H9 (cell line): ENCODE measurements around the gene KLK15. TPM values are rescaled to one million over a fixed set of nuclear protein-coding genes. Genes with fewer than 3 reads are reported as not detected.
A peak's percentile ranks its signal among the peaks of the same experiment; 100 is the strongest.

ENCODE experiments used
- DNase-seq: peaks from one replicate; pipeline ENCODE4 v3.0.0-alpha.2; 2017
- H2AFZ ChIP-seq: one replicate; pipeline ENCODE4 v1.6.1; 2013; ENCODE audit warnings: mild to moderate bottlenecking, low read length, control low read depth, moderate library complexity
- H2AK5ac ChIP-seq: 2 replicates; pipeline ENCODE4 v1.6.1; 2013; ENCODE audit warnings: low read length, control low read depth, mixed read lengths; ENCODE audit not compliant: insufficient read length
- H2BK120ac ChIP-seq: one replicate; pipeline ENCODE4 v1.6.1; 2013; ENCODE audit warnings: low read depth, mild to moderate bottlenecking, low read length, control low read depth, inconsistent platforms; ENCODE audit not compliant: poor library complexity, severe bottlenecking
- H2BK12ac ChIP-seq: 2 replicates; pipeline ENCODE4 v1.6.1; 2013; ENCODE audit warnings: low read length, control low read depth, mixed read lengths, low read depth; ENCODE audit not compliant: insufficient read length
- H2BK15ac ChIP-seq: 2 replicates; pipeline ENCODE4 v1.6.1; 2013; ENCODE audit warnings: low read depth, low read length, control low read depth
- H2BK20ac ChIP-seq: one replicate; pipeline ENCODE4 v1.6.1; 2013; ENCODE audit warnings: low read depth, mild to moderate bottlenecking, low read length, control low read depth, inconsistent platforms; ENCODE audit not compliant: poor library complexity, severe bottlenecking
- H2BK5ac ChIP-seq: 2 replicates; pipeline ENCODE4 v1.6.1; 2013; ENCODE audit warnings: low read length, control low read depth, mixed read lengths; ENCODE audit not compliant: insufficient read length
- H3K14ac ChIP-seq: 2 replicates; pipeline ENCODE4 v1.6.1; 2013; ENCODE audit warnings: low read length, control low read depth; ENCODE audit not compliant: insufficient read depth
- H3K18ac ChIP-seq: 2 replicates; pipeline ENCODE4 v1.6.1; 2013; ENCODE audit warnings: low read depth, mild to moderate bottlenecking, mixed read lengths, low read length, control low read depth; ENCODE audit not compliant: insufficient read length
- H3K23ac ChIP-seq: 2 replicates; pipeline ENCODE4 v1.6.1; 2013; ENCODE audit warnings: low read length, control low read depth, mixed read lengths, low read depth; ENCODE audit not compliant: insufficient read length
- H3K23me2 ChIP-seq: 2 replicates; pipeline ENCODE4 v1.6.1; 2013; ENCODE audit warnings: low read depth, mild to moderate bottlenecking, mixed read lengths, low read length, control low read depth; ENCODE audit not compliant: insufficient read length, poor library complexity, severe bottlenecking
- H3K27ac ChIP-seq: 2 replicates; pipeline ENCODE4 v1.5.1; 2013; ENCODE audit warnings: low read length, control low read depth, mixed read lengths, low read depth; ENCODE audit not compliant: insufficient read length
- H3K27me3 ChIP-seq: 2 replicates; pipeline ENCODE4 v1.6.1; 2013; ENCODE audit warnings: low read length, control low read depth, inconsistent platforms; ENCODE audit not compliant: insufficient read depth
- H3K4ac ChIP-seq: 2 replicates; pipeline ENCODE4 v1.6.1; 2013; ENCODE audit warnings: low read depth, mild to moderate bottlenecking, control low read depth, inconsistent platforms, low read length, moderate library complexity
- H3K4me1 ChIP-seq: 2 replicates; pipeline ENCODE4 v1.6.1; 2013; ENCODE audit warnings: low read length, control low read depth, inconsistent platforms; ENCODE audit not compliant: insufficient read depth
- H3K4me2 ChIP-seq: 2 replicates; pipeline ENCODE4 v1.6.1; 2013; ENCODE audit warnings: low read length, control low read depth, mixed read lengths; ENCODE audit not compliant: insufficient read length, insufficient read depth
- H3K56ac ChIP-seq: 2 replicates; pipeline ENCODE4 v1.6.1; 2013; ENCODE audit warnings: low read depth, mild to moderate bottlenecking, mixed read lengths, low read length, control low read depth; ENCODE audit not compliant: insufficient read length
- H3K79me1 ChIP-seq: 2 replicates; pipeline ENCODE4 v1.6.1; 2013; ENCODE audit warnings: low read depth, mild to moderate bottlenecking, moderate library complexity, low read length, control low read depth, inconsistent platforms; ENCODE audit not compliant: insufficient read depth, poor library complexity, severe bottlenecking
- H3K79me2 ChIP-seq: 2 replicates; pipeline ENCODE4 v1.6.1; 2013; ENCODE audit warnings: low read length, control low read depth, inconsistent platforms; ENCODE audit not compliant: insufficient read depth
- H3K9ac ChIP-seq: 2 replicates; pipeline ENCODE4 v1.6.1; 2013; ENCODE audit warnings: low read length, control low read depth, mixed read lengths; ENCODE audit not compliant: insufficient read length; ENCODE audit errors: extremely low read depth
- H3K9me3 ChIP-seq: one replicate; pipeline ENCODE4 v1.6.1; 2013; ENCODE audit warnings: low read depth, low read length, inconsistent platforms; ENCODE audit not compliant: control insufficient read depth
- H3T11ph ChIP-seq: one replicate; pipeline ENCODE4 v1.6.1; 2013; ENCODE audit warnings: mild to moderate bottlenecking, low read length, control low read depth, inconsistent platforms
- H4K20me1 ChIP-seq: one replicate; pipeline ENCODE4 v1.6.1; 2013; ENCODE audit not compliant: control insufficient read depth, insufficient read length, insufficient read depth
- H4K5ac ChIP-seq: 2 replicates; pipeline ENCODE4 v1.6.1; 2013; ENCODE audit warnings: low read depth, mild to moderate bottlenecking, mixed read lengths, low read length, control low read depth; ENCODE audit not compliant: insufficient read length
- H4K8ac ChIP-seq: replicated peaks from 2 replicates; pipeline ENCODE4 v1.6.1; 2013; ENCODE audit warnings: low read length, control low read depth, mixed read lengths, low read depth; ENCODE audit not compliant: insufficient read length
- H4K91ac ChIP-seq: 2 replicates; pipeline ENCODE4 v1.6.1; 2013; ENCODE audit warnings: low read depth, mild to moderate bottlenecking, moderate library complexity, mixed read lengths, low read length, control low read depth; ENCODE audit not compliant: insufficient read length
- H3K27ac Mint-ChIP-seq, 3 experiments: 2 replicates in 2 of 3; 3 replicates in 1 of 3; pipeline ENCODE4 v1.8.0; 2020 to 2021; ENCODE audit warnings: mixed read lengths in 3 of 3, mild to moderate bottlenecking in 1 of 3, moderate library complexity in 1 of 3
- H3K27me3 Mint-ChIP-seq: 2 replicates; pipeline ENCODE4 v1.8.0; 2021; ENCODE audit warnings: low read depth, mild to moderate bottlenecking, moderate library complexity, mixed read lengths
- H3K36me3 Mint-ChIP-seq, 3 experiments: 2 replicates in 2 of 3; 3 replicates in 1 of 3; pipeline ENCODE4 v1.8.0; 2020 to 2021; ENCODE audit warnings: low read depth in 3 of 3, mixed read lengths in 3 of 3; ENCODE audit not compliant: insufficient read depth in 1 of 3
- H3K4me1 Mint-ChIP-seq, 2 experiments: 2 replicates each; pipeline ENCODE4 v1.8.0; 2020; ENCODE audit warnings: mixed read lengths in 2 of 2
- H3K4me3 Mint-ChIP-seq, 2 experiments: 2 replicates in 1 of 2; 3 replicates in 1 of 2; pipeline ENCODE4 v1.8.0; 2020 to 2021; ENCODE audit warnings: mild to moderate bottlenecking in 2 of 2, mixed read lengths in 2 of 2, moderate library complexity in 1 of 2
- H3K9me3 Mint-ChIP-seq, 2 experiments: 2 replicates in 1 of 2; 3 replicates in 1 of 2; pipeline ENCODE4 v1.8.0; 2020; ENCODE audit warnings: mild to moderate bottlenecking in 2 of 2, mixed read lengths in 2 of 2, moderate library complexity in 1 of 2
- CTCF ChIP-seq: fragments of 200-600 bp; sonication (generic); conservative IDR thresholded peaks from 3 replicates; pipeline ENCODE4 v1.8.0; 2021; ENCODE audit warnings: antibody characterized with exemption, mild to moderate bottlenecking
- WGBS: extraction: QIAGEN DNeasy Blood & Tissue Kit; methylation state at CpG from one replicate; pipeline ENCODE4 v1.1.7; 2013; ENCODE audit warnings: missing lambda C conversion rate, low lambda C conversion rate, mixed read lengths; ENCODE audit not compliant: insufficient read length; ENCODE audit errors: extremely low coverage; 5-methylcytosine and 5-hydroxymethylcytosine counted together
- total RNA-seq: library from RNA; stranded (reverse); gene quantifications from 2 replicates; pipeline ENCODE4 v1.2.1, GENCODE V29; 2021

Gene KLK15
- total RNA-seq, 1 experiment from 2014 or later, result not detected

GRCh38 chr19:50835785-50836542, 2.6 kb upstream of the KLK15 start:
- H4K20me1 ChIP-seq, result no peaks in the 10 kb centered on the region
- peak; percentile 81 for DNase-seq
- H3K36me3 Mint-ChIP-seq, result no peaks in the 10 kb centered on the region
- no peaks in the 10 kb centered on the region for H3K79me1 ChIP-seq
- H3K27ac ChIP-seq, result no peak overlapping the region
- H2BK12ac ChIP-seq, result no peak overlapping the region
- TF ChIP-seq CTCF, result peak; percentile 29; the same call in 2 of the 3 replicates
- H3K56ac ChIP-seq, result no peak overlapping the region
- peak overlapping the region; percentile 71 for H3K9ac ChIP-seq
- peaks cover 2% of the 10 kb centered on the region; the same call in 1 of the 2 replicates for H3K27me3 ChIP-seq
- peak overlapping the region; percentile 66 for H3K18ac ChIP-seq
- peaks cover 4% of the 10 kb centered on the region for H3K23me2 ChIP-seq
- H3K4me3 Mint-ChIP-seq, result peak overlapping the region; percentile 79 to 97
- H3K9me3 ChIP-seq, result no peaks in the 10 kb centered on the region
- H3K9me3 Mint-ChIP-seq, result no peaks in the 10 kb centered on the region; a peak in 3 of 5 replicates
- no peak overlapping the region for H3T11ph ChIP-seq
- H2AFZ ChIP-seq, result no peak overlapping the region
- no peaks in the 10 kb centered on the region for H3K4me1 ChIP-seq
- H2BK15ac ChIP-seq, result no peak overlapping the region
- H3K4ac ChIP-seq, result no peak overlapping the region
- peak overlapping the region; percentile 84; the same call in 1 of the 2 replicates for H3K14ac ChIP-seq
- H3K27me3 Mint-ChIP-seq, result peaks cover 76% of the 10 kb centered on the region
- no peak overlapping the region for H2BK20ac ChIP-seq
- peak overlapping the region; percentile 14 to 92 (median 55); a peak in 6 of 7 replicates for H3K27ac Mint-ChIP-seq
- no peak overlapping the region for H2BK120ac ChIP-seq
- no peak overlapping the region for H4K8ac ChIP-seq
- no peak overlapping the region for H4K91ac ChIP-seq
- WGBS, result no CpG with 5 or more reads among the region's 67 CpGs
- no peak overlapping the region for H3K23ac ChIP-seq
- H4K5ac ChIP-seq, result no peak overlapping the region
- peaks cover 13 to 26% of the 10 kb centered on the region in 2 experiments for H3K4me1 Mint-ChIP-seq
- H2AK5ac ChIP-seq, result no peak overlapping the region
- no peak overlapping the region for H2BK5ac ChIP-seq
- H3K79me2 ChIP-seq, result no peaks in the 10 kb centered on the region
- peak overlapping the region; percentile 67 for H3K4me2 ChIP-seq
